Measurements from ENCODE around the gene JUND. TPM values are rescaled to one million over a fixed set of nuclear protein-coding genes. Genes with fewer than 3 reads are reported as not detected.

The JUND gene
- total RNA-seq, 1 donor from 2014 or later: 308 TPM

GRCh38 chr19:18309525-18310064 is 28.2 kb upstream of the JUND start:
- intact Hi-C loops (cut with micrococcal nuclease): no loop called here

DNA sequence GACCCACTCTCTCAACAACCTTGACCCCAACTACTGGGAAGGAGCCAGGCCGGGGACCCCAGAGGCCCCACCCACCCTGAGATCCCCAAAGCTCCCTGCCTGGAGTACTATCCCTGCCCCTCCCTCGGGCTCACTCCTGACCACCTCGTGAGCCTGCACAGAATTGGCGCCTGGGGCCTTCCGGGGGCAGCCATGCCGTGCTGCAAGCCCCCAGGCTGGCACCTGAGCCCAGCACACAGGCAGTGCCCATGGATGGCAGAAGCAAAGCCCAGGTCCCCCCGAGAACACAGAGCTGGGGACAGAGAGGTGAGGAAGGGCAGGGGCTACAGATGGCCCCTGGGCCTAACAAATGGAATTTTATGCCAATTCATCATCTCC is 27.5 kb upstream of the JUND start:
- intact Hi-C loops (cut with micrococcal nuclease): no loop called here

DNA sequence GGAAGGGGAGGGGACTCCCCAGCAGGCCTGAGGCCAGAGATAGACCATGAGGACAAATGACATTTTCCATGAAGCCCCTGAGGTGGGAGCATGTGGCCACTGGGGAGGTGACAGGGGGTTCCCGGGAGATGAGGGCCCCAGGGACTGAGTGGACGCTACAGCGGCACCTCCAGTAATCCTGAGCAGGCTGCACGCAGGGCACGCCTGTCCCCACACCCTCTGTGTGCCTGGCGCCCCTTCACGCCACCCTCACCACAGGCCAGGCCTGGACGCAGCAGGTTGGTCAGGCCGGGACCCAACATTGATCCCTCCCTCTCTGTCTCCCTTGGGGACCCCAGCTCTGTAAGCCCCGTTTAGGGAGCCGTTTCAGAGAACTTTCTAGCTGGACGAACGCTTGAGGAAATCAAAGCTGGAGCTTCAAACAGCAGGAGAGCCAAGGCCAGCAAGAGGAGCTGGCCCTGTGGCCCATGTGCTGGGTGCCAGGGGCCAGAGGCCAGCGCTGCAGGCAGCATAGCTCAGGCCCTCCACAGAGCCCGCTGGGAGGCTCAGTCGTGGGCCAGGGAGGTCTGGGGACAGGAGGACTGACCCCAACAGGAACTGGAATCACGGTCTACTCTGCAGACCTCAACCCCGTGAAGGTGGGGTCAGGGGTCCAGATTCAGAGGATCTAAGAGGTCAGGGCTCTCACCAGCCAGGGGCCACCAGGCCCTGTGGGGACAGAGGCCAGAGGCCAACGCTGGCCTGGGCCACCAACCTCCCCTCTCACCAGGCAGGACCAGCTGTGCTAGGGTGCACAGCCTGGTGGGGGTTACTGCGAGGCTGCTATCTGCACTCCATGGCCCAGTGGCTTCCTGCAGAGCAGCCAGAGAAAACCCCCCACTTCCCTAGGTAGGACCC is 26.9 kb upstream of the JUND start:
- intact Hi-C loops (cut with micrococcal nuclease): no loop called here

GRCh38 chr19:18307271-18307681 is 25.9 kb upstream of the JUND start:
- intact Hi-C loops (cut with micrococcal nuclease): no loop called here

DNA sequence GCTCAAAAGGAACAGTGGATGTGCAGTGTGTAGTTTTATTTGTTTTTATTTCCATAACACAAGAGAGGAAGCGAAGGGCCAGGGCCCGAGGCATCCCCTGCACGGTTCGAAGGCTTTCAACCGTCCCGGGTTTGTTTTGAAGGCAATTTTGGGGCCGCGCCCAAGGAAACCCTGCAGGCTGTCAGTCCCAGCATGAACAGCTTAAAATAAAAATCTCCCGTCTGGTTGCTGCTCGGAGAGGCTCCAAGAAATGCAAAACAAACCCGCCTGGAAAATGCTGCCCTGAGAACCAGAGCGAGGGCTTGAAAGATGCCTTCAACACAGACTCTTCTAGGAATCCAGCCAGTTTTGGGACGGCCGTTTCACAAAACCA is 25.5 kb upstream of the JUND start:
- intact Hi-C loops (cut with micrococcal nuclease): no loop called here

DNA sequence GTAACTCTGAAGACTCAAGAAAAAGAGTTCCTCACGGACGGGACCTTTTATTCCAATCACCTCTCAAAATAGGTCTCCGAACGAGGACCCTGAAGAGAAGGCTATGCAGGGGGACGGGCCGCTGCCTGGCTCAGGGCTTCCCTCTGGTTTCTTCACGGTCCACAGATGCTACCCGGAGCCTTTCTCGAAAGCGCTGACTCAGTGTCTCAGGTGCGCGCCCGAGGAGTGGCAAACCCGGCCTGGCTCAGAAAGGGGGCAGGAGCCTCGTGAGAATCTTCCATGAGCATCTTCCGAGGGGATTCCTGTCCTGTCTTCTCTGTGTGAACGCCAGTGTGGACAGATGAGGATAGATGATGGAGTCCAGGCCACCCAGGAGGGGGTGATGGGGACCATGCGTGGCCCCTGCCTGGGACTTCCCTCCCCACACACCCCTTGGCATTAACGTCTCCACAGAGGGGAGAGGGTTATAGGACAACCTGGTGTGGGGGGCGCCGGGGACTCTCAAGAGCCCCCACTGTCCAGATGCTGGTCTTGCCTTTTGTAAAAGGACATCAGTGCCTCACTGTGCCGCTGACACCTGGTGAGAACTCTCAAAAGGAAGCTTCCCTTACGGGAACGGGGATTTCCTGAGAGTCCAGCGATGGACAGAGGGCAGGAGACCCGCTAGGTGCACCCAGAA is 24.9 kb upstream of the JUND start:
- intact Hi-C loops (cut with micrococcal nuclease): no loop called here

DNA sequence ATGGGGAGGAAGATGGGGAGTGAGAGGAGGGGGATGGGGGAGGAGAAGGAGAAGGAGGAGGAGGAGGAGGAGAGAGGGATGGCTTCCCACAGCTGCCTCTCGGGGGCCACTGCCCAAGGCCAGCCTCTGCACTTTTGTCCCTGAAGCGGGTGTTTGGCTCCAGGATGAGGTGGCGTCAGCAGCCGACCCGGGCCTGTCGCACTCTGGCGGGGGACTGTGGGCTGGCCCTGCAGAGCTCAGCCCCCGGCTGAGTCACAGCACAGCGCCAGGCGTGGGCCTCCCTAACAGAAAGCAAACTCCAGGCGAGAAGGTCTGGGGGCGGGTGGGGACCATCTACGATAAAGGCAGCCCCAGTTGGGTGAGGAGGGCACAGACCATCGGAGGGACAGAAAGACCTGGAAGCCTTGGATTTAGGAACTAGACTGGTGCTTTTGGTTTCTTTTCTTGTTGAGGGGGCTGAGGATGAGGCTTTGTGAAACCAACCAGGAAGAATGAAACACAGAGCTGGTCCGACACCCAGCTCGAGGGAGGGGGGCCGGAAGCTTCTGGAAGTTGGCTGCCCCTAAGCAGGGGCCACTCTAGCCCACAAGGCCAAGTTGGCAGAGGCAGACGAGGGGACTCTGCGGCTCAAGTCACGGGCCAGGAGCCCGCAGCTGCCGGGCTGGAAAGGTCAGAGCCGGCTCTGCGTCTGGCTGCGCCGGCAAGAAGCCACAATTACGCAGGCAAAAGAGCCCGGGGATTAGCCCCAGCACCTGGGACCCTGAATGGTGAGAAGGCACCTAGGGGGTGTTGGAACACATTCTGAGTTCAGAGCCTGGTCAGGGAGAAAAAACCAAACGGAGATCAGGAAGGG is 23.3 kb upstream of the JUND start:
- intact Hi-C loops (cut with micrococcal nuclease): loop anchor here (1.0 kb wide), 4 partner anchors 10 to 25 kb away; partner anchors contain the start of gene LSM4

DNA sequence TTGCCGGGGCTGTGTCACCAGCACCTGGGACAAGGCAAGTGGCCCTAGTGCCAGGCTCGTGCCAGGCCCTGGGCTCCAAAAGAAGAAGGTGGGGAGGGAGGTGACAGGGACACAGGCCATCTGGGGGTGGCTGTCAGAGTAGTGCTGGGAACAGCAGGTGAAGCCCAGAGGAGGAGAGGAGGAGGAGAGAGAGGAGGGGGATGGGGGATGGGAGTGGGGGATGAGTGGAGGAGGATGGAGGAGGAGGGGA is 22.7 kb upstream of the JUND start:
- intact Hi-C loops (cut with micrococcal nuclease): loop anchor here (1.0 kb wide), 4 partner anchors 10 to 25 kb away; partner anchors contain the start of gene LSM4

- intact Hi-C loops (cut with micrococcal nuclease): no loop called here
These were observed 20.3 kb upstream of the JUND start for GRCh38 chr19:18301718-18302111.

DNA sequence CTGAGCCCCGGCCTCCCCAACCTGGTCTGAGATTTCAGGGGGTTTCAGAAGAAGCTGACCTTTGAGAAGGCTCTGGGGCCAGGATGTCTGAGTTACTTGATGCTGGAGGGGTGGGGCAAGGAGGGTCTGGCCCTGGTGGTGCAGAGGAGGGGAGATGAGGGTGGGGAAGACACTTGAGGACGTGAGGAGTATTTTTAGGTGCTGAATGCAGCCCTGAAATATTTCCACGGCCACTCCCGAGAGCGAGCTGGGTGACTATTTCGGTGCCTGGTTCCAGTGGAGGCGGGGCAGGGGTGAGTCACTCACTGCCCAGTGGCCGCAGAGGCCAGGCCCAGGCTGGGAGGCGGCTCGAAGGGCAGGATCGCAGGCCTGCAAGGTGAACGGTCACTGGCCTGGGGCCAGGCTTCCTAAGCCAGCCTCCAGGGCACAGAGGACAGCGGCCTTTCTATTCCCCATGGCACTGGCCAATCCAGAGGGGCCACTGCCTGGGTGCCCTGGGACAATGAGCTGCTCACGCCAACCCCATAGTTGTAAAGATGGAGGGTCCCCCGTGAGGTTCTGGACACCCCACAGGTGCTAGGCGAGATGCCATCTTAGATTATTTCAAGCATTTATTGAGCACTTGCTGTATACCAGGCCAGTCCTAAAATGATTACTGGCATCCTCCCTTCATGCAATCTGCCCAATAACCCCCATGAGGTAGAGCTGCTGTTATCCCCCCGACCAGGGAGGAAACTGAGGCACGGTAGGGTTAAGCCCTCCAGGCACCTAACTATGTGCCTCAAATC is 19.7 kb upstream of the JUND start:
- intact Hi-C loops (cut with micrococcal nuclease): no loop called here

DNA sequence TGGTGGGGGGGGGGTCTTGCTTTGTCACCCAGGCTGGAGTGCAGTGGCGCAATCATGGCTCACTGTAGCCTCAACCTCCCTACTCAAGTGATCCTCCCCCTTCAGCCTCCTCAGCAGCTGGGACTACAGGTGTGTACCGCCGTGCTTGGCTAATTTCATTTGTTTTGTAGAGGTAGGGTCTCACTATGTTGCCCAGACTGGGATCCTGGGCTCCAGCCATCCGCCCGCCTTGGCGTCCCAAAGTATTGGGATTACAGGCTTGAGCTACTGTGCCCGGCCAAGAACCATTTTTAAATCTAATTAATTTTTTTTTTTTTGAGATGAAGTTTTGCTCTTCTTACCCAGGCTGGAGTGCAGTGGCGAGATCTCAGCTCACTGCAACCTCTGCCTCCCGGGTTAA is 18.2 kb upstream of the JUND start:
- intact Hi-C loops (cut with micrococcal nuclease): no loop called here

- intact Hi-C loops (cut with micrococcal nuclease): no loop called here
These were observed 17.2 kb upstream of the JUND start for GRCh38 chr19:18298601-18299000.

DNA sequence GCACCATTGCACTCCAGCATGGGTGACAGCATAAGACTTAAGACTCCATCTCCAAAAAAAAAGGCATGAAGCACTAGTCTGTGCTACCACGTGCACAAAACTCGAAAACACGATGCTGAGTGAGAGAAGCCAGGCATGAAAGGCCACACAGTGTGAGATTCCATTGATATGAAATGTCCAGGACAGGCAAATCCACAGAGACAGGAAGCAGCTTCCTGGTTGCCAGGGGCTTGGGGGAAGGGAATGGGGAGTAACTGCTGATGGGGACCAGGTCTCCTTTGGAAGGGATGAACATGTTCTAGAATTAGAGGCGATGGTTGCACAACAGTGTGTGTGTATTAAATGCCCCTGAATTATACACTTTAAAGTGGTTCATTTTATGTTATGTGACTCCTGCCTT is 15.9 kb upstream of the JUND start:
- intact Hi-C loops (cut with micrococcal nuclease): no loop called here

GRCh38 chr19:18295034-18295451 is 13.6 kb upstream of the JUND start:
- intact Hi-C loops (cut with micrococcal nuclease): no loop called here

DNA sequence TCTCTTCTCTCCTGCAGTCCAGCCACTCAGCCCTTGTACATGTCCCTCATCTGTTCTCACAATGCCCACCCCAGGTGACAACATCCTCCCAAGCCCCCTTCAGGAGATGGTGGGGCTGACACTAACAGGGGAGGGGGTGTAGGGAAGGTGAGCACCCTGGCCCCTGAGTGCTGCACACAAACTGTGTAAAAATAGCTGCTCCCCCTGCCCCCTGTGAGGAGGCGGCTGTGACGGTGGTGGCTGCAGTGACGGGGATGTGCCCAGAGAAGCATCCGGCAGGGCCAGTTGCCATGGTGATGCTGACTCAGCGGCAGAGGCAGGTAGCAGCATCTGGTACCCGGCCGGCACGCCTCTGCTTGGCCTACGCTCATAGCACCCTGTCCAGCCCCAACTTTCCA is 13.0 kb upstream of the JUND start:
- intact Hi-C loops (cut with micrococcal nuclease): loop anchor here (1.0 kb wide), 1 partner anchor 10 kb away; no protein-coding TSS in a partner anchor

DNA sequence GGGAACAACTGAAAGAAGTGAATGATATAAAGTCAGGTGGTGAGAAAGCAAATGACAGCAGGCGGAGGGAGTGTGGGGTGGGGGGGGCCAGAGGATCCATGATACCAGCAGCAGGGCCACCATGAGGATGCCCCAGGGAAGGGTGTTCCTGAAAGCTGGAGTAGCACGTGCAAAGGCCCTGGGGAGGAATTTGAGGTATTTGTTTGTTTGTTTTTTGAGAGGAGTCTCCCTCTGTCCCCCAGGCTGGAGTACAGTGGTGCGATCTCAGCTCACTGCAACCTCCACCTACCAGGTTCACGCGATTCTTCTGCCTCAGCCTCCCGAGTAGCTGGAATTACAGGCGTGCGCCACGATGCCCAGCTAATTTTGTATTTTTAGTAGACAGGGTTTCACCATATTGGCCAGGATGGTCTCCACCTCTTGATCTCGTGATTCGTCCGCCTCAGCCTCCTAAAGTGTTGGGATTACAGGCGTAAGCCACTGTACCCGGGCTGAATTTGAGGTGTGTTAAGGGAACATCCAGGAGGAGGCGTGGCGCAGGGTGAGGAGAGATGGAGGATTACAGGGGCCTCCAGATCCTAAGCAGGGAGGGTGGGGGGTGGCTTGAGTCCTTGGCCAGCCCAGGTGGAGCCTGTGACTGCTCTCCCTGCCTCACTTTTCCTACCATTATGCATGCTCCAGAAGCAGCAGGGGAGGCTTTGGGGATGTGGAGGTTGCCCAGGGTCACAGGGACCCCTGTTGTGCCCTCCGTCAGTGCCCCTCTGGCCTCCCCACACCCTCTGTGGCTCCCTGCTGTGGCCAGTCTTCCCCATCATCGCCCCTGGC is 12.4 kb upstream of the JUND start:
- intact Hi-C loops (cut with micrococcal nuclease): loop anchor here (1.0 to 2.0 kb wide), 2 partner anchors 10 to 15 kb away; no protein-coding TSS in a partner anchor

DNA sequence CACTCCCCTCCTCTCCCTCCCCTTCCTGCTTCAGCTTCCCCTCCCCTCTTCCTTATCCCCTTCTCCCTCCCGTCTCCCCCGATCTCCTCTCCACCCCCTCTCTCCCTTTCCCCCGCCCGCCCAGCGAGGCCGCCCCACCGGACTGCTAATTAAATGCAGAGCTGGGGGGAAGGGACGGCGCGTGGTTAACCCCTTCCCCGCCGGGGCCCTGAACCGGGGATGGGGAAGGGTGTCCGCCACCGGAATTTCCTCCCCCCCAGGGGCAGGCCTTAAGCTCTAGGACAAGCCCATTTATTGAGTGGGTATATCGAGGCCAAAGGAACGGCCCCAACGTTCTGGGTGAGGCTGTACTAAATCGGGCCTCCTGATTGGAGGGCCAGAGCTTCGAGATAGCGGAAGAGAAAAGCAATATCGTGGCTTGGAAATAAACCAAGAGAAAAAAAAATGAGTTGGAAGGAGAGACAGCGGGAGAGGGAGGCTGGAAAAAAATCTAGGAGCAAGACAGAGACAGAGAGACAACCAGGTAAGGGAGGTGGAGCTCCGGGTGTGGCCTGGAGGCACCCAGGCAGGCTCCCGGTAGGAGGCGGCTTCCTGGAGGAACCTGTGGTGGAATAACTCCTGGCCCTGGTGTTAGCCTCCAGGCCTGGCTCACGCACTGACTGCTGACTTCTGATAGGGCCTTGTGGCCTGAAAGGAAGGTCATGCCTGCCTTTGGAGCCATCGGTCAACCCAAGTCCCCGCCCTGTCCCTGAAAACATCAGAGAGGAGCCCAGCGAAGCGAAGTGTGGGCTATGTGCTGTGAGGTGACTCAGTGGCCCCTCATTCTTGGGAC is 11.6 kb upstream of the JUND start:
- intact Hi-C loops (cut with micrococcal nuclease): loop anchor here (2.0 kb wide), 1 partner anchor 14 kb away; no protein-coding TSS in a partner anchor

GRCh38 chr19:18292462-18292809 is 11.0 kb upstream of the JUND start:
- intact Hi-C loops (cut with micrococcal nuclease): loop anchor here (2.0 kb wide), 1 partner anchor 14 kb away; no protein-coding TSS in a partner anchor

Data from T-helper 2 cell treated with Interferon-gamma antibody and Interleukin-4, amounts not matched to agents 100 ng/mL and 5 ng/mL, for 36 hours (primary cell).